ENCODE data around the gene TLN1. TPM values are rescaled to one million over a fixed set of nuclear protein-coding genes. Genes with fewer than 3 reads are reported as not detected.
A peak's percentile ranks its signal among the peaks of the same experiment; 100 is the strongest.

TLN1 gene
- total RNA-seq, 1 donor from 2014 or later = 226 TPM

GRCh38 chr9:35656348-35656747 lies 75.6 kb downstream of the TLN1 start:
- no peak overlapping the region for H3K4me3 Mint-ChIP-seq

GRCh38 chr9:35653611-35654010 lies 78.4 kb downstream of the TLN1 start:
- no peak overlapping the region for H3K27ac Mint-ChIP-seq
- peaks cover 3% of the 10 kb centered on the region for H3K27me3 Mint-ChIP-seq (ENCODE audit: low read depth)
- TF ChIP-seq CTCF (IDR thresholded peaks at IDR 0.05; ENCODE audit: unreplicated experiment) = no peak
- H3K36me3 Mint-ChIP-seq = no peaks in the 10 kb centered on the region
- no peak overlapping the region for H3K4me3 Mint-ChIP-seq
- DNase-seq (ENCODE audit: low spot score in 2 of 2, unreplicated experiment in 2 of 2) = no peak
- peaks cover 15% of the 10 kb centered on the region for H3K4me1 Mint-ChIP-seq
- H3K9me3 Mint-ChIP-seq = no peaks in the 10 kb centered on the region

More at GRCh38 chr9:35656348-35656747, 75.6 kb downstream of the TLN1 start:
- Mint-ChIP-seq H3K27ac (peak overlapping the region; percentile 100), H3K9me3 (no peaks in the 10 kb centered on the region), H3K27me3 (ENCODE audit: low read depth) (peaks cover 3% of the 10 kb centered on the region), H3K4me1 (peaks cover 26% of the 10 kb centered on the region), H3K36me3 (peaks cover 3% of the 10 kb centered on the region)
- no peak for TF ChIP-seq CTCF (IDR thresholded peaks at IDR 0.05; ENCODE audit: unreplicated experiment)
- no peak for DNase-seq (ENCODE audit: low spot score in 2 of 2, unreplicated experiment in 2 of 2)

- no peaks in the 10 kb centered on the region for H3K9me3 Mint-ChIP-seq
- H3K27ac Mint-ChIP-seq = no peak overlapping the region
- H3K4me3 Mint-ChIP-seq = no peak overlapping the region
- DNase-seq (ENCODE audit: low spot score in 2 of 2, unreplicated experiment in 2 of 2) = no peak
- peaks cover under 1% of the 10 kb centered on the region for H3K27me3 Mint-ChIP-seq (ENCODE audit: low read depth)
- no peak for TF ChIP-seq CTCF (IDR thresholded peaks at IDR 0.05; ENCODE audit: unreplicated experiment)
- H3K4me1 Mint-ChIP-seq = peaks cover 18% of the 10 kb centered on the region
- no peaks in the 10 kb centered on the region for H3K36me3 Mint-ChIP-seq
These were observed 79.2 kb downstream of the TLN1 start for GRCh38 chr9:35652829-35653209.

GRCh38 chr9:35651956-35652828 lies 79.8 kb downstream of the TLN1 start:
- Mint-ChIP-seq H3K9me3 (no peaks in the 10 kb centered on the region), H3K27me3 (ENCODE audit: low read depth) (no peaks in the 10 kb centered on the region), H3K36me3 (no peaks in the 10 kb centered on the region), H3K4me1 (peaks cover 19% of the 10 kb centered on the region), H3K27ac (no peak overlapping the region), H3K4me3 (no peak overlapping the region)
- TF ChIP-seq CTCF (IDR thresholded peaks at IDR 0.05; ENCODE audit: unreplicated experiment) = no peak
- DNase-seq (ENCODE audit: low spot score in 2 of 2, unreplicated experiment in 2 of 2) = no peak

GRCh38 chr9:35650341-35651158 lies 81.4 kb downstream of the TLN1 start, which contains the start of gene SIT1:
Gene SIT1 (minus strand): TSS chr9:35650931. CDS start chr9:35650853, 78 bp downstream.
- no peaks in the 10 kb centered on the region for H3K9me3 Mint-ChIP-seq
- no peak for DNase-seq (ENCODE audit: low spot score in 2 of 2, unreplicated experiment in 2 of 2)
- H3K27me3 Mint-ChIP-seq (ENCODE audit: low read depth) = no peaks in the 10 kb centered on the region
- no peak within 1 kb of the TSS for H3K27ac Mint-ChIP-seq
- TF ChIP-seq CTCF (IDR thresholded peaks at IDR 0.05; ENCODE audit: unreplicated experiment) = no peak
- H3K4me1 Mint-ChIP-seq = peaks cover 11% of the 10 kb centered on the region
- no peak within 1 kb of the TSS for H3K4me3 Mint-ChIP-seq
- no peaks in the 10 kb centered on the region for H3K36me3 Mint-ChIP-seq

All from mesothelial cell of epicardium (in vitro differentiated cells).